ENCODE measurements around the gene PTPN6.

DNA sequence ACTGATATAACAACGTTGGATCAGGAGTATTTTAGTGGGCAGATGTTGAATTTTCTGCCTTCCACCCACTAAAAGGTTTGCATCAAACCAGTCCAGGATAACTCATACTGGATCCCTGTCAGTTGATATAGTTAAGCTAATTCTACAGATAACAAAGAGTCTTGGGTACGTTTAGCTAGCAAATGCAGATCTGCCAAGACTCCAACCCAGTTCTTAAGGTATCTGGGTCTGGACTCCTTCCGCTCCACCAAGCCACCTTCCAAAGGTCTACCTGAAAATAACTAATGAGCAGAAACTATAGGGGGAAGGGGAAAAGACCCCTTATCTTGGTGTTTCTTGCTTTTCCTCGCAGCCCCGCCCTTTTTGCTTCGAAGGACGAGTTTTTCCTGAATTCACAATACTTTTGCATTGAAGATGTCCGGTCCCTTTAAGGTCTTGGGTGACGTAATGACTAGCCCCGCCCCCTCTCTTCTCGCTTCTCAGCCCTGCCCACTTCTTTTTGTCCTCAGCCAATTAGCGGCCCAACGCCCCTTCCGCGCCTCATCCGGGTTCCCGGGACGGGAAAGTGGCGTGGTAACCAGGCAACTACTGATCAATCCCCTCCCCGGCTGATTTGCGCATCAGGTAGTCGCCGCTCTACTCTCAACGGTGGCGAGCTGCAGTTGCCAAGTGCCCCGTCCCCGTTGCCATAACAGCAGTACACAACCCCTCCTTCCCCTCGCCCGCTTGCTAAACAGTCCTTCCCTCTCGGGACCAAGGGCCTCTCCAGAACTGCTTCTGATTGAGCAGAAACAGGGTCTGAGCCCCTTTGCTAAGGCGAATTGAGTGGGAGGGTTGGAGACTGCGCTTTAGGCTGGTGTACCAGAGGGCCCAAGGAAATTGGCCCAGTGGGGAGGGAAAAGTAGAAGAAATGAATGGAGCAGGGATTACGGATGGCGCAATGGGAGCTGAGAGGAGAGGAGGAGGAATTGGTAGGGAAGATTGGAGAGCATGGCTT, 46.6 kb upstream of the PTPN6 start, which contains the start of gene LRRC23:
- TF ChIP-seq POLR2A (IDR thresholded peaks at IDR 0.05) (peak in 1 of 2 donors; percentile 77), EP300 (IDR thresholded peaks at IDR 0.05) (peak; percentile 90 to 91)
- TF ChIP-seq, protein P1, sequence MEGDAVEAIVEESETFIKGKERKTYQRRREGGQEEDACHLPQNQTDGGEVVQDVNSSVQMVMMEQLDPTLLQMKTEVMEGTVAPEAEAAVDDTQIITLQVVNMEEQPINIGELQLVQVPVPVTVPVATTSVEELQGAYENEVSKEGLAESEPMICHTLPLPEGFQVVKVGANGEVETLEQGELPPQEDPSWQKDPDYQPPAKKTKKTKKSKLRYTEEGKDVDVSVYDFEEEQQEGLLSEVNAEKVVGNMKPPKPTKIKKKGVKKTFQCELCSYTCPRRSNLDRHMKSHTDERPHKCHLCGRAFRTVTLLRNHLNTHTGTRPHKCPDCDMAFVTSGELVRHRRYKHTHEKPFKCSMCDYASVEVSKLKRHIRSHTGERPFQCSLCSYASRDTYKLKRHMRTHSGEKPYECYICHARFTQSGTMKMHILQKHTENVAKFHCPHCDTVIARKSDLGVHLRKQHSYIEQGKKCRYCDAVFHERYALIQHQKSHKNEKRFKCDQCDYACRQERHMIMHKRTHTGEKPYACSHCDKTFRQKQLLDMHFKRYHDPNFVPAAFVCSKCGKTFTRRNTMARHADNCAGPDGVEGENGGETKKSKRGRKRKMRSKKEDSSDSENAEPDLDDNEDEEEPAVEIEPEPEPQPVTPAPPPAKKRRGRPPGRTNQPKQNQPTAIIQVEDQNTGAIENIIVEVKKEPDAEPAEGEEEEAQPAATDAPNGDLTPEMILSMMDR (IDR thresholded peaks at IDR 0.05) = peak in 1 of 5 experiments; percentile 61

Measured in tibial nerve (tissue), 4 donors.